GM18511 (cell line): ENCODE measurements around the gene ACTN1.

Experiments used
- ATAC-seq: cut with Tn5 transposase; IDR thresholded peaks from one replicate; pipeline ENCODE4 v1.9.1; 2021; ENCODE audit warnings: mild to moderate bottlenecking, moderate library complexity; ENCODE audit not compliant: unreplicated experiment

ACTN1 gene

DNA sequence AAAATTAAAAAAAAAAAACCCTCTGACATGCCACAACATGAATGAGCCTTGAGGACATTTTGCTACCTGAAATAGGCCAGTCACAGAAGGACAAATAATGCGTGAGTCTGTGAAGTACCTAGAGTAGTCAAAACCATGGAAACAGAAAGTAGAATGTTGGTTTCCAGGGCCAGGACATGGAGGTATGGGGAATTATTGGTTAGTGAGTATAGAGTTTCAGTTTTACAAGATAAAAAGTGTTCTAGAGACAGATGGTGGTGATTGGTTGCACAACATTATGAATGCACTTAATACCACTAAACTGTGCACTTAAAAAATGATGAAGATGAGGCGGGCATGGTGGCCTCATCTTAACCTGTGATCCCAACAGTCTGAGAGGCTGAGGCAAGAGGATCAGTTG lies 138.6 kb downstream of the ACTN1 start:
- ATAC-seq: no peak

DNA sequence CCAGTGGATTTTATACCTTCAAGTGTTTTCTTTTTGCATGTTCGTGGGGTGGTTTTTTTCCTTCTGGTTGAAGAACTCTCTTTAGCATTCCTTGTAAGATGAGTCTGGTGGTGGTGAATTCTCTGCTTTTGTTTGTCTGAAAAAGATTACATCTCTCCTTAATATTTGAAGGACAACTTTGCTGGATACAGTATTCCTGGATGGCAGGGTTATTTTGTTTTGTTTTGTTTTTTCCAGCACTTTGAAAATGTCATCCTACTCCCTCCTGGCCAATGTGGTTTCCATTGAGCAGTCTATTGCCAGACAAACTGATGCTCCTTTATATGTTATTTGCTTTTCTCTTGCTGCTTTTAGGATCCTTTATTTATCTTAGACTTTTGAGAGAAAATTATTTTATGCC lies 143.0 kb downstream of the ACTN1 start:
- no peak for ATAC-seq

DNA sequence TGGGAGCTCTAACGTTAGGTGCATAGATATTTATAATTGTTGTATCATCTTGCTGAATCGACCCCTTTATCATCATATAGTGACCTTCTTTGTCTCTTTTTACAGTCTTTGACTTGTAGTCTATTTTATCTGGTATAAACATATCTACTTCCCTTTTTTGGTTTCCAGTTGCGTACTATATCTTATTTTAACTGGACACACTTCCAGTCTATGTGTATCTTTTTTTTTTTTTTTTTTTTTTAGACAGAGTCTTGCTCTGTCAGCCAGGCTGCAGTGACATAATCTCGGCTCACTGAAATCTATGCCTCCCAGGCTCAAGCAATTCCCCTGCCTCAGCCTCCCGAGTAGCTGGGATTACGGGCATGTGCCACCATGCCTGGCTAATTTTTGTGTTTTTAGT lies 144.3 kb downstream of the ACTN1 start:
- ATAC-seq: no peak

DNA sequence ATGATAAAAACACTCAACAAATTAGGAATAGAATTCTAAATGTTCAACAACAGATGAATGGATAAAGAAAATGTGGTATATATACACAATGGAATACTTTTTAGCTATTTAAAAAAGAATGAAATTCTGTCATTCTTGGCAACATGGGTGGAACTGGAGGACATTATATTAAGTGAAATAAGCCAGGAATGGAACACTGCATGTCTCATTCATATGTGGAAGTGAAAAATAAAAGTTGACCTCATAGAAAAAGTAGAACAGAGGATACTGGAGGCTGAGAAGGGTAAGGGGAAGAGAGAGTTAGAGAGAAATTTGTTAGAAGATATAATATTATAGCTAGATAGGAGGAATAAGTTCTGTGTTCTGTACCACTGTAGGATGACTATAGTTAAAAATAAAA lies 150.4 kb downstream of the ACTN1 start:
- ATAC-seq: no peak

DNA sequence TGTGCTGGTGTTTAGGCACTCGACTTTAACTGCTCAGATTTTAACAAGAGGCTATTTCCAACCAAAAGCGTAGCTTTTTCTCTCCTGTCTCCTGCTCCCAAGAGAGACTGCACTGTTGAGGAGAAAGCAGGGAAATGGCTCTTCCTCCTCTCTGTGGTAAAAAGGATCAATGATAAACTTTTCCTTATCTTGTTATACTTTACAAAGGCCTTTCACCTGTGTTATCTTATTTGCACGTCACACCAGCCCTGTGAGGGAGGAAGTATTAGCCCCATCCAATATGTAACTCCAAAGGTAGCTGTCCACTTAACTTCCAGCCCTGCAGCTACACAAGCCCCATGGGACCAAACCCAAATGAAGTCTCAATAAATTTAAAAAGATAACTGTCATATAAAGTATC lies 153.4 kb downstream of the ACTN1 start:
- ATAC-seq: no peak

DNA sequence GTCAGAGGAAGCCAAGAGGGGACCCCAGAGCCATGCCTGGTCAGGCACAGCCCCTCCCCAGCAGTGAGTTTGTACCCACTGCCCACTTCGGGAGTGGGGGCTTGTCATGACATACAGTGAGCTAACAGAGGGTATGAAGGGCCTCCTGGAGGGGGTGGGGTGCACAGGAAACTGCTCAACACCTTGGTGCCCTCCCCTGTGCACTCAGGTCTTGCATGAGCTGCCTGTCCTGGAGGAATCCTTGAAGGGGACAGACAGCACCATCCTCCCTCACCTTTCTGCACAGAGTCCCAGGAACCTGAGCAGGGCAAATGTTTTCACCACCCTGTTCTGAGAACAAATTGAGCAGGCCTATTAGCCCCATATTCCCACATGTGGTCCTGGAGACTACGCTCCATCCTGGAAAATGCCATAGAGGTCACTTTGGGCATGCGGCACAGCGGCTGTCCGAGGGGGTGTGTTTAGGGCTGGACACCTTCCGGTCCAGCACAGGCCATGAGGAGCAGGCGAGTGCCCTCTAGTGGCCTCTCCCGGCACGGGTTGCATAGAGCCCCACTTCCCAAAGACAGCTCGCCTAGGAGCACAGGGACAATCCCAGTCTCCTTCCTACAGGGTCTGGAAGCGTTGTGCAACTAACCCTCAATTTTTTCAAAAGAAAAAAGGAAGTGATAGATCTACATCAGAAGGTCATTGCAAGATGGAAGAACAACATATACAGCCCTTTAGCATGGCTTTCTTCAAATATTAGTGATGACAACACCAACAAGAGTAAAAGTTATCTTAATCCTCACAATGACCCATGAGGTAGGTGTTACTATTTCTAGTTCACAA lies 154.4 kb downstream of the ACTN1 start:
- ATAC-seq: no peak

DNA sequence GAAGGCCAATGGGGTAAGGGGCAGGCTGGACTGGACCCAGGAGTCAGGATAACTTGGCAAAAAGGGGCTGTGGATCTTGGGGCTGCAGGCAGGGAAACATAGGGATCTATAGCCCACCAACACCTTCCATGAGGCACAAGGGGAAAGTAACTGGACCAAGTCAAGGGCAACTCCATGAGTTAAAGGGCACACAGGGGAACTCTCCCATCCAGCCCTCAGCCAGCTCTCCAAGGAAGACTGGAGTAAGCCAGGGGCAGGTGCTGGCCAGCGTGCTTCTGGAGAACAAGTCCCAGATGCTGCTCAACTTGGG lies 154.9 kb downstream of the ACTN1 start:
- no peak for ATAC-seq
